Measurements from ENCODE around the gene ACO2. TPM values are rescaled to one million over a fixed set of nuclear protein-coding genes. Genes with fewer than 3 reads are reported as not detected.

ACO2 gene
- total RNA-seq, 6 experiments from 2014 or later, result 72.3 to 87.4 (median 78.7) TPM

GRCh38 chr22:41523464-41524221 lies 54.7 kb downstream of the ACO2 start:
- no peaks in the 10 kb centered on the region for H3K9me3 Mint-ChIP-seq
- DNase-seq, result peak; percentile 51
- TF ChIP-seq CTCF (IDR thresholded peaks at IDR 0.05), result no peak; the same call in 1 of the 2 replicates
- peaks cover 11% of the 10 kb centered on the region for H3K4me1 Mint-ChIP-seq (ENCODE audit: low read depth)
- no peak overlapping the region for H3K4me3 Mint-ChIP-seq
- H3K36me3 Mint-ChIP-seq (ENCODE audit: low read depth), result peaks cover 2% of the 10 kb centered on the region; the same call in 1 of the 2 replicates
- peaks cover 30% of the 10 kb centered on the region for H3K27me3 Mint-ChIP-seq (ENCODE audit: insufficient read depth)
- H3K27ac Mint-ChIP-seq, result peak overlapping the region; percentile 69

GRCh38 chr22:41524251-41524661 lies 55.3 kb downstream of the ACO2 start:
- TF ChIP-seq CTCF (IDR thresholded peaks at IDR 0.05), result no peak
- peaks cover 6% of the 10 kb centered on the region; the same call in 1 of the 2 replicates for H3K36me3 Mint-ChIP-seq (ENCODE audit: low read depth)
- H3K27ac Mint-ChIP-seq, result peak overlapping the region; percentile 69
- no peak for DNase-seq
- H3K27me3 Mint-ChIP-seq (ENCODE audit: insufficient read depth), result peaks cover 33% of the 10 kb centered on the region
- no peak overlapping the region; the same call in 1 of the 2 replicates for H3K4me3 Mint-ChIP-seq
- H3K9me3 Mint-ChIP-seq, result no peaks in the 10 kb centered on the region
- peaks cover 11% of the 10 kb centered on the region for H3K4me1 Mint-ChIP-seq (ENCODE audit: low read depth)

GRCh38 chr22:41524809-41525449 lies 56.0 kb downstream of the ACO2 start:
- Mint-ChIP-seq H3K9me3 (no peaks in the 10 kb centered on the region), H3K4me3 (no peak overlapping the region), H3K27ac (peak overlapping the region; percentile 60; the same call in 1 of the 2 replicates), H3K27me3 (ENCODE audit: insufficient read depth) (peaks cover 31% of the 10 kb centered on the region), H3K36me3 (ENCODE audit: low read depth) (peaks cover 6% of the 10 kb centered on the region; the same call in 1 of the 2 replicates), H3K4me1 (ENCODE audit: low read depth) (peaks cover 11% of the 10 kb centered on the region)
- peak; percentile 27; the same call in 1 of the 2 replicates for TF ChIP-seq CTCF (IDR thresholded peaks at IDR 0.05)
- DNase-seq, result no peak

- TF ChIP-seq CTCF (IDR thresholded peaks at IDR 0.05), result no peak
- Mint-ChIP-seq H3K36me3 (ENCODE audit: low read depth) (peaks cover 6% of the 10 kb centered on the region; the same call in 1 of the 2 replicates), H3K4me3 (no peak overlapping the region), H3K9me3 (no peaks in the 10 kb centered on the region), H3K27ac (peak overlapping the region; percentile 60), H3K27me3 (ENCODE audit: insufficient read depth) (peaks cover 31% of the 10 kb centered on the region), H3K4me1 (ENCODE audit: low read depth) (peaks cover 11% of the 10 kb centered on the region)
- no peak for DNase-seq
These were observed 56.7 kb downstream of the ACO2 start for GRCh38 chr22:41525450-41526225.

GRCh38 chr22:41526226-41526829 lies 57.4 kb downstream of the ACO2 start:
- peaks cover 31% of the 10 kb centered on the region for H3K27me3 Mint-ChIP-seq (ENCODE audit: insufficient read depth)
- no peak for TF ChIP-seq CTCF (IDR thresholded peaks at IDR 0.05)
- H3K27ac Mint-ChIP-seq, result peak overlapping the region; percentile 60
- DNase-seq, result no peak
- peaks cover 6% of the 10 kb centered on the region; the same call in 1 of the 2 replicates for H3K36me3 Mint-ChIP-seq (ENCODE audit: low read depth)
- peaks cover 11% of the 10 kb centered on the region for H3K4me1 Mint-ChIP-seq (ENCODE audit: low read depth)
- H3K9me3 Mint-ChIP-seq, result no peaks in the 10 kb centered on the region
- H3K4me3 Mint-ChIP-seq, result no peak overlapping the region; the same call in 1 of the 2 replicates

Data from HFFc6 (cell line).